CD4-positive, alpha-beta T cell (primary cell): ENCODE results near the gene INPP4B. TPM values are rescaled to one million over a fixed set of nuclear protein-coding genes. Genes with fewer than 3 reads are reported as not detected.

Experiments
- ATAC-seq: fragments of 200-7000 bp; cut with Tn5 transposase; one replicate; pipeline ENCODE4 v1.10.0; 2022; ENCODE audit warnings: mild to moderate bottlenecking; ENCODE audit not compliant: poor library complexity
- CTCF ChIA-PET: fragments of 350-600 bp; sonication (Branson Sonifier 250); formaldehyde crosslinking; loops from one replicate; lab custom pipeline; 2021; ENCODE audit warnings: antibody characterized with exemption, inconsistent platforms; lab: Charles Lee
- POLR2A ChIA-PET: fragments of 350-600 bp; sonication (Branson Sonifier 250); formaldehyde crosslinking; loops from one replicate; lab custom pipeline; 2021; ENCODE audit warnings: antibody characterized with exemption, inconsistent platforms; lab: Charles Lee
- DNase-seq, 14 experiments: peaks; one replicate each; pipeline ENCODE4 v3.0.0-alpha.2; 2013 to 2020; ENCODE audit warnings: mixed read lengths in 2 of 14
- H3K27ac ChIP-seq, 2 donors: one replicate each; pipeline versions ENCODE4 v1.5.1 to v1.7.0; 2013; ENCODE audit warnings: low read length in 2 of 2, low read depth in 1 of 2, mild to moderate bottlenecking in 1 of 2
- H3K27me3 ChIP-seq, 2 experiments: 1 replicate in 1 of 2; 2 replicates in 1 of 2; pipeline versions ENCODE4 v1.6.1 to v1.7.0; 2013; ENCODE audit warnings: low read length in 2 of 2, control low read depth in 1 of 2, mild to moderate bottlenecking in 1 of 2, moderate library complexity in 1 of 2; ENCODE audit not compliant: insufficient read depth in 2 of 2, control insufficient read depth in 1 of 2
- H3K36me3 ChIP-seq: one replicate; pipeline ENCODE4 v1.6.1; 2013; ENCODE audit warnings: low read length, control low read depth; ENCODE audit not compliant: insufficient read depth
- H3K4me1 ChIP-seq: one replicate; pipeline ENCODE4 v1.6.1; 2013; ENCODE audit warnings: low read length, control low read depth; ENCODE audit not compliant: insufficient read depth
- H3K4me3 ChIP-seq: one replicate; pipeline ENCODE4 v1.5.1; 2013; ENCODE audit warnings: mild to moderate bottlenecking, low read length, moderate library complexity
- H3K9me3 ChIP-seq, 2 experiments: 1 replicate in 1 of 2; 2 replicates in 1 of 2; pipeline versions ENCODE4 v1.6.1 to v1.7.0; 2013; ENCODE audit warnings: low read length in 2 of 2, mild to moderate bottlenecking in 2 of 2, control low read depth in 1 of 2, moderate library complexity in 1 of 2; ENCODE audit not compliant: control insufficient read depth in 1 of 2, insufficient read depth in 1 of 2
- H3K27ac Mint-ChIP-seq: one replicate; pipeline ENCODE4 v1.8.0; 2020; ENCODE audit warnings: mixed read lengths
- H3K27me3 Mint-ChIP-seq: one replicate; pipeline ENCODE4 v1.8.0; 2021; ENCODE audit warnings: mixed read lengths
- H3K36me3 Mint-ChIP-seq: one replicate; pipeline ENCODE4 v1.8.0; 2021; ENCODE audit warnings: low read depth, mixed read lengths
- H3K4me1 Mint-ChIP-seq: one replicate; pipeline ENCODE4 v1.8.0; 2021; ENCODE audit warnings: low read depth, mixed read lengths
- H3K4me3 Mint-ChIP-seq: one replicate; pipeline ENCODE4 v1.8.0; 2020; ENCODE audit warnings: mild to moderate bottlenecking, mixed read lengths
- H3K9me3 Mint-ChIP-seq: one replicate; pipeline ENCODE4 v1.8.0; 2020; ENCODE audit warnings: mixed read lengths
- intact Hi-C, 2 experiments: fragments of 100-400 bp; cut with DNase I in 1 of 2; cut with micrococcal nuclease in 1 of 2; formaldehyde crosslinking; loops; one replicate each; pipeline versions ENCODE4 v1.15.1 to v1.9.0; 2023 to 2025; cut with DNase I, micrococcal nuclease
- total RNA-seq, 174 experiments: library from RNA in 2 of 174; stranded (reverse) in 2 of 174; gene quantifications; one replicate each; pipeline ENCODE4 v1.2.3 and lab custom pipeline; 2021 to 2026
- TF ChIP-seq, protein P1 (sequence below): fragments of 200-600 bp; IDR thresholded peaks from one replicate; pipeline ENCODE4 v1.8.0; 2022; ENCODE audit warnings: antibody characterized with exemption, mild to moderate bottlenecking

Gene INPP4B
- total RNA-seq, 2 experiments from 2014 or later = 50.7 to 53.8 TPM

GRCh38 chr4:142813388-142813787 is 32.7 kb downstream of the INPP4B start:
- no peaks in the 10 kb centered on the region for H3K9me3 Mint-ChIP-seq
- no peaks in the 10 kb centered on the region for H3K9me3 ChIP-seq
- CTCF ChIA-PET = no interaction called here

DNA sequence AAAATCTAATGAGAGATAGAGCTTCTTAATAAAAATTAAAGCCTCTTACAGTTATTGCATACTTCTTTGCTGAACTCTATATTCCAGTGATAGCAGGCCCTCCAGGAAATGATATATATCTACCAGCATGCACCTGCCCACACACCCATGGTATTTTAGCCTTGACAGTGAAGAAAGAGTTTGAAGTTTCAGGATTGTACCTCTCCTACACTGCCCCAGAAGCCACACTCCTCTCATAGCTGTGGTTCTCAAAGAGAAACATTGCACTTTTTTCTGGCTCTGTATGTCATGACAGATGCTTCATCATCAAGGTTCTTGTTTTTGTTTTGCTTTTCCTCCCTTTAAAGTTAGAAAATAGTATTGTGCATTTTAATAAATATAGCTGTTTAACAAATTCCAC is 34.0 kb downstream of the INPP4B start:
- no peaks in the 10 kb centered on the region for H3K27me3 Mint-ChIP-seq
- intact Hi-C loops = no loop called here
- ChIA-PET CTCF (interaction anchor here (0.5 kb wide), 1 partner anchor 111 kb away, joined by 3 read pairs; no protein-coding TSS in a partner anchor), POLR2A (interaction anchor here (0.6 kb wide), 1 partner anchor 743 kb away, joined by 3 read pairs; no protein-coding TSS in a partner anchor)
- H3K4me1 Mint-ChIP-seq = peaks cover under 1% of the 10 kb centered on the region
- no peaks in the 10 kb centered on the region for H3K9me3 Mint-ChIP-seq
- H3K36me3 Mint-ChIP-seq = no peaks in the 10 kb centered on the region
- Histone ChIP-seq H3K27me3 (no peaks in the 10 kb centered on the region), H3K27ac (no peak overlapping the region), H3K36me3 (no peaks in the 10 kb centered on the region), H3K4me1 (no peaks in the 10 kb centered on the region), H3K9me3 (no peaks in the 10 kb centered on the region), H3K4me3 (no peak overlapping the region)
- DNase-seq (no peak), ATAC-seq (no peak)
- TF ChIP-seq, protein P1, sequence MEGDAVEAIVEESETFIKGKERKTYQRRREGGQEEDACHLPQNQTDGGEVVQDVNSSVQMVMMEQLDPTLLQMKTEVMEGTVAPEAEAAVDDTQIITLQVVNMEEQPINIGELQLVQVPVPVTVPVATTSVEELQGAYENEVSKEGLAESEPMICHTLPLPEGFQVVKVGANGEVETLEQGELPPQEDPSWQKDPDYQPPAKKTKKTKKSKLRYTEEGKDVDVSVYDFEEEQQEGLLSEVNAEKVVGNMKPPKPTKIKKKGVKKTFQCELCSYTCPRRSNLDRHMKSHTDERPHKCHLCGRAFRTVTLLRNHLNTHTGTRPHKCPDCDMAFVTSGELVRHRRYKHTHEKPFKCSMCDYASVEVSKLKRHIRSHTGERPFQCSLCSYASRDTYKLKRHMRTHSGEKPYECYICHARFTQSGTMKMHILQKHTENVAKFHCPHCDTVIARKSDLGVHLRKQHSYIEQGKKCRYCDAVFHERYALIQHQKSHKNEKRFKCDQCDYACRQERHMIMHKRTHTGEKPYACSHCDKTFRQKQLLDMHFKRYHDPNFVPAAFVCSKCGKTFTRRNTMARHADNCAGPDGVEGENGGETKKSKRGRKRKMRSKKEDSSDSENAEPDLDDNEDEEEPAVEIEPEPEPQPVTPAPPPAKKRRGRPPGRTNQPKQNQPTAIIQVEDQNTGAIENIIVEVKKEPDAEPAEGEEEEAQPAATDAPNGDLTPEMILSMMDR = no peak
- H3K27ac Mint-ChIP-seq = no peak overlapping the region
- no peak overlapping the region for H3K4me3 Mint-ChIP-seq

More at GRCh38 chr4:142813388-142813787, 32.7 kb downstream of the INPP4B start:
- Mint-ChIP-seq H3K36me3 (no peaks in the 10 kb centered on the region), H3K4me1 (peaks cover 12% of the 10 kb centered on the region), H3K27ac (no peak overlapping the region), H3K27me3 (no peaks in the 10 kb centered on the region), H3K4me3 (no peak overlapping the region)
- Histone ChIP-seq H3K27ac (no peak overlapping the region), H3K36me3 (no peaks in the 10 kb centered on the region), H3K27me3 (no peaks in the 10 kb centered on the region), H3K4me3 (no peak overlapping the region), H3K4me1 (peaks cover 2% of the 10 kb centered on the region)
- DNase-seq = no peak
- TF ChIP-seq, protein P1 = no peak
- POLR2A ChIA-PET = no interaction called here
- intact Hi-C loops = no loop called here
- no peak for ATAC-seq

GRCh38 chr4:142811034-142811433 is 35.1 kb downstream of the INPP4B start:
- Histone ChIP-seq H3K27me3 (no peaks in the 10 kb centered on the region), H3K9me3 (no peaks in the 10 kb centered on the region), H3K4me1 (no peaks in the 10 kb centered on the region), H3K4me3 (no peak overlapping the region), H3K27ac (no peak overlapping the region), H3K36me3 (no peaks in the 10 kb centered on the region)
- ChIA-PET POLR2A (no interaction called here), CTCF (no interaction called here)
- Mint-ChIP-seq H3K4me1 (no peaks in the 10 kb centered on the region), H3K27me3 (no peaks in the 10 kb centered on the region), H3K27ac (no peak overlapping the region), H3K9me3 (no peaks in the 10 kb centered on the region), H3K36me3 (no peaks in the 10 kb centered on the region), H3K4me3 (no peak overlapping the region)
- intact Hi-C loops = no loop called here
- DNase-seq (no peak), ATAC-seq (no peak)
- TF ChIP-seq, protein P1 = no peak
